Fibroblast of lung (primary cell): ENCODE measurements around the gene GJA5. TPM values are rescaled to one million over a fixed set of nuclear protein-coding genes. Genes with fewer than 3 reads are reported as not detected.

Source experiments
- DNase-seq, 2 donors: peaks; one replicate each; pipeline versions ENCODE4 v3.0.0 to v3.0.0-alpha.2; 2010; ENCODE audit warnings: low read depth in 2 of 2
- H2AFZ ChIP-seq: 2 replicates; pipeline ENCODE4 v1.5.1; 2012; ENCODE audit warnings: low read length, control low read depth, inconsistent platforms
- H3K27ac ChIP-seq: 2 replicates; pipeline ENCODE4 v1.5.1; 2011; ENCODE audit warnings: low read length, control low read depth; ENCODE audit not compliant: insufficient read depth
- H3K27me3 ChIP-seq: 2 replicates; pipeline ENCODE4 v1.5.1; 2011; ENCODE audit warnings: mild to moderate bottlenecking, low read length; ENCODE audit not compliant: control insufficient read depth, insufficient read depth
- H3K36me3 ChIP-seq: 2 replicates; pipeline ENCODE4 v1.5.1; 2011; ENCODE audit warnings: low read length; ENCODE audit not compliant: control insufficient read depth, insufficient read depth
- H3K4me1 ChIP-seq: 2 replicates; pipeline ENCODE4 v1.5.1; 2011; ENCODE audit warnings: low read length; ENCODE audit not compliant: control insufficient read depth, insufficient read depth; ENCODE audit errors: extremely low read depth
- H3K4me2 ChIP-seq: 2 replicates; pipeline ENCODE4 v1.5.1; 2011; ENCODE audit warnings: low read length, control low read depth; ENCODE audit not compliant: insufficient read depth; ENCODE audit errors: extremely low read depth
- H3K4me3 ChIP-seq, 4 experiments: fragments of 200-600 bp in 1 of 4; sonication (generic) in 1 of 4; replicated peaks in 1 of 4; 2 replicates each; pipeline ENCODE4 v1.5.1; 2011 to 2016; ENCODE audit warnings: low read length in 4 of 4, low read depth in 3 of 4, mild to moderate bottlenecking in 3 of 4, control low read depth in 2 of 4, inconsistent platforms in 1 of 4, mixed read lengths in 1 of 4; ENCODE audit not compliant: insufficient read depth in 1 of 4; ENCODE audit errors: control extremely low read depth in 1 of 4
- H3K79me2 ChIP-seq: 2 replicates; pipeline ENCODE4 v1.5.1; 2012; ENCODE audit warnings: mild to moderate bottlenecking, low read length, inconsistent platforms; ENCODE audit not compliant: control insufficient read depth, insufficient read depth
- H3K9ac ChIP-seq: 2 replicates; pipeline ENCODE4 v1.5.1; 2011; ENCODE audit warnings: mild to moderate bottlenecking, low read length, control low read depth; ENCODE audit not compliant: insufficient read depth
- H3K9me3 ChIP-seq: 2 replicates; pipeline ENCODE4 v1.5.1; 2012; ENCODE audit warnings: low read depth, low read length; ENCODE audit not compliant: control insufficient read depth, insufficient read depth
- H4K20me1 ChIP-seq: 2 replicates; pipeline ENCODE4 v1.5.1; 2011; ENCODE audit warnings: low read length; ENCODE audit not compliant: control insufficient read depth, insufficient read depth; ENCODE audit errors: extremely low read depth
- CTCF ChIP-seq, 2 donors: IDR thresholded peaks in 1 of 2; conservative IDR thresholded peaks in 1 of 2; 1 replicate in 1 of 2; 2 replicates in 1 of 2; pipeline ENCODE4 v1.5.1; 2011 to 2012; ENCODE audit warnings: low read length in 2 of 2, control low read depth in 1 of 2, inconsistent platforms in 1 of 2, low read depth in 1 of 2, mild to moderate bottlenecking in 1 of 2
- EZH2 ChIP-seq: IDR thresholded peaks from 2 replicates; pipeline ENCODE4 v1.5.1; 2012; ENCODE audit warnings: low read length, control low read depth, mild to moderate bottlenecking; ENCODE audit errors: missing control alignments
- polyA plus RNA-seq, 2 donors: library from polyadenylated mRNA; depleted of rRNA in 1 of 2; stranded (reverse) in 1 of 2; unstranded in 1 of 2; fragments of >200 nt; gene quantifications; 2 replicates each; pipeline ENCODE4 v1.2.1, GENCODE V29; 2011 to 2012; ENCODE audit warnings: missing spikeins in 1 of 2
- total RNA-seq: library from RNA; depleted of rRNA; stranded (reverse); fragments of >200 nt; gene quantifications from 2 replicates; pipeline ENCODE4 v1.2.1, GENCODE V29; 2014

Gene GJA5
- total and polyA plus RNA-seq, 2 donors (not counting 1 experiment from before 2014, with no cell fraction given), result 0.14 TPM; not detected in 1

GRCh38 chr1:147719029-147719698 is 41.2 kb downstream of the GJA5 start:
- no peaks in the 10 kb centered on the region for H3K36me3 ChIP-seq
- no peaks in the 10 kb centered on the region for H3K9me3 ChIP-seq
- H3K4me3 ChIP-seq, result no peak overlapping the region
- no peak overlapping the region for H3K9ac ChIP-seq
- H3K4me1 ChIP-seq, result no peaks in the 10 kb centered on the region
- H4K20me1 ChIP-seq, result no peaks in the 10 kb centered on the region
- no peak for DNase-seq
- no peak overlapping the region for H3K27ac ChIP-seq
- TF ChIP-seq EZH2 (no peak), CTCF (conservative IDR thresholded peaks at IDR 0.05 in 1 of 2, IDR thresholded peaks at IDR 0.05 in 1 of 2; ENCODE audit: low read depth in 1 of 2, low read length in 2 of 2) (no peak)
- H2AFZ ChIP-seq, result no peak overlapping the region
- H3K27me3 ChIP-seq, result no peaks in the 10 kb centered on the region
- H3K79me2 ChIP-seq, result no peaks in the 10 kb centered on the region
- no peak overlapping the region for H3K4me2 ChIP-seq

GRCh38 chr1:147717706-147718097 is 42.7 kb downstream of the GJA5 start:
- H3K27ac ChIP-seq, result no peak overlapping the region
- H3K4me1 ChIP-seq, result no peaks in the 10 kb centered on the region
- H3K4me3 ChIP-seq, result no peak overlapping the region
- no peak for DNase-seq
- H3K9ac ChIP-seq, result no peak overlapping the region
- H3K36me3 ChIP-seq, result no peaks in the 10 kb centered on the region
- H3K9me3 ChIP-seq, result no peaks in the 10 kb centered on the region
- H3K27me3 ChIP-seq, result no peaks in the 10 kb centered on the region
- H3K4me2 ChIP-seq, result no peak overlapping the region
- no peak overlapping the region for H2AFZ ChIP-seq
- no peaks in the 10 kb centered on the region for H4K20me1 ChIP-seq
- TF ChIP-seq CTCF (conservative IDR thresholded peaks at IDR 0.05 in 1 of 2, IDR thresholded peaks at IDR 0.05 in 1 of 2; ENCODE audit: low read depth in 1 of 2, low read length in 2 of 2) (no peak), EZH2 (no peak)
- no peaks in the 10 kb centered on the region for H3K79me2 ChIP-seq

- Histone ChIP-seq H2AFZ (no peak overlapping the region), H3K9me3 (no peaks in the 10 kb centered on the region), H3K9ac (no peak overlapping the region), H3K79me2 (no peaks in the 10 kb centered on the region), H4K20me1 (no peaks in the 10 kb centered on the region), H3K4me1 (no peaks in the 10 kb centered on the region), H3K4me3 (no peak overlapping the region), H3K27ac (no peak overlapping the region), H3K36me3 (no peaks in the 10 kb centered on the region), H3K4me2 (no peak overlapping the region), H3K27me3 (no peaks in the 10 kb centered on the region)
- no peak for DNase-seq
- TF ChIP-seq CTCF (conservative IDR thresholded peaks at IDR 0.05 in 1 of 2, IDR thresholded peaks at IDR 0.05 in 1 of 2; ENCODE audit: low read depth in 1 of 2, low read length in 2 of 2), result no peak
These were observed 43.2 kb downstream of the GJA5 start for GRCh38 chr1:147717051-147717705.
